GM23248 (cell line): ENCODE results near the gene EDIL3.

Experiments
- EZH2 ChIP-seq: fragments of 200-600 bp; sonication (generic); IDR thresholded peaks from 2 replicates; pipeline ENCODE4 v1.6.1; 2018; ENCODE audit warnings: antibody characterized with exemption, mild to moderate bottlenecking; ENCODE audit not compliant: insufficient read depth, poor library complexity, severe bottlenecking
- EZH2phosphoT487 ChIP-seq: fragments of 200-600 bp; sonication (generic); IDR thresholded peaks from 2 replicates; pipeline ENCODE4 v1.6.1; 2018; ENCODE audit warnings: antibody characterized with exemption, moderate library complexity, mild to moderate bottlenecking, low read depth; ENCODE audit not compliant: insufficient read depth

DNA sequence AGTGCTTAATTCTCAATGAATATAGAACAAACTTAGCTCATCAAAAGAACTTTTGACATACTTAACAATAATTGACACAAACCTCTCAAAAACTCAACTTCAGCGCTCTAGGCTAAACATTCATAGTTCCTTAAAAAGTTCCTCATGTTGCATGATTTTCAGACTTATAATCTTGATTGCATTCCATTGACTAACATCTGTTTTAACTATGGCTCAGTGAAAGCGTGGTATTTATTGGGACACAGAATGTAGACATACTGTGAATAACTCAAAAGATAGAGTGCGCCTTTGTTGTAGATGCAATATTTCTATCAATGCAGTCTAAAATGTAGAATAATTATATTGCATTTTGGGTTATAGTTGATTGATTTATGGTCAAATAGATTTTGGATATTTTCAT is 436.9 kb downstream of the EDIL3 start:
- TF ChIP-seq EZH2phosphoT487 (no peak), EZH2 (no peak)
